ENCODE data around the gene TERT.

- TF ChIP-seq ISL1 (CRISPR knock-in tag; IDR thresholded peaks at IDR 0.05): no peak
- no peak for TF ChIP-seq ZFP3 (CRISPR knock-in tag; IDR thresholded peaks at IDR 0.05)
- no peak for TF ChIP-seq ZC3H10 (CRISPR knock-in tag; IDR thresholded peaks at IDR 0.05)
- TF ChIP-seq ZNF565 (CRISPR knock-in tag; conservative IDR thresholded peaks at IDR 0.05; ENCODE audit: low read depth): no peak
- TF ChIP-seq PATZ1 (CRISPR knock-in tag; IDR thresholded peaks at IDR 0.05; ENCODE audit: borderline replicate concordance): no peak
- TF ChIP-seq BACH2 (CRISPR knock-in tag; IDR thresholded peaks at IDR 0.05; ENCODE audit: borderline replicate concordance): no peak
These were observed 85.4 kb downstream of the TERT start for GRCh38 chr5:1209489-1209852.

Data from SK-N-SH treated with all-trans-retinoic acid at 6 μM for 48 hours (cell line).